ENCODE measurements around the gene RPL28.
A peak's percentile ranks its signal among the peaks of the same experiment; 100 is the strongest.

RPL28 gene

GRCh38 chr19:55373306-55373992, 12.3 kb upstream of the RPL28 start:
- DNase-seq (ENCODE audit: low read depth in 2 of 2) = no peak

- no peak for DNase-seq (ENCODE audit: low read depth in 2 of 2)
Observed at GRCh38 chr19:55373993-55374757, 11.6 kb upstream of the RPL28 start.

- DNase-seq (ENCODE audit: low read depth in 2 of 2) = no peak
Observed at GRCh38 chr19:55376241-55376933, 9.3 kb upstream of the RPL28 start, which contains the start of gene TMEM190. TSS of gene TMEM190 (plus strand) at chr19:55376826. CDS start at chr19:55376854, 28 bp downstream.

- no peak for DNase-seq (ENCODE audit: low read depth in 2 of 2)
Observed at GRCh38 chr19:55377356-55378131, 8.2 kb upstream of the RPL28 start.

- no peak for DNase-seq (ENCODE audit: low read depth in 2 of 2)
Observed at GRCh38 chr19:55379174-55379573, 6.6 kb upstream of the RPL28 start.

GRCh38 chr19:55382013-55382412, 3.7 kb upstream of the RPL28 start:
- no peak for DNase-seq (ENCODE audit: low read depth in 2 of 2)

GRCh38 chr19:55382522-55383054, 3.1 kb upstream of the RPL28 start:
- DNase-seq (ENCODE audit: low read depth in 2 of 2) = no peak

- DNase-seq (ENCODE audit: low read depth in 2 of 2) = peak in 1 of 2 donors; percentile 27
Observed at GRCh38 chr19:55383279-55384130, 2.2 kb upstream of the RPL28 start.

- DNase-seq (ENCODE audit: low read depth in 2 of 2) = peak in 1 of 2 donors; percentile 26
Observed at GRCh38 chr19:55384131-55384919, 1.4 kb upstream of the RPL28 start, which contains the start of gene TMEM238. TSS of gene TMEM238 (minus strand) at chr19:55384292. CDS start at chr19:55384259, 33 bp downstream.

- peak; percentile 86 to 90 for DNase-seq (ENCODE audit: low read depth in 2 of 2)
Observed at GRCh38 chr19:55384920-55385723, 610 bp upstream of the RPL28 start.

GRCh38 chr19:55386493-55386971, 800 bp downstream of the RPL28 start:
- DNase-seq (ENCODE audit: low read depth in 2 of 2) = peak in 1 of 2 donors; percentile 8

- no peak for DNase-seq (ENCODE audit: low read depth in 2 of 2)
Observed at GRCh38 chr19:55387736-55388497, 2.2 kb downstream of the RPL28 start.

GRCh38 chr19:55389386-55390317, 3.9 kb downstream of the RPL28 start:
- DNase-seq (ENCODE audit: low read depth in 2 of 2) = no peak

GRCh38 chr19:55390461-55390880, 4.7 kb downstream of the RPL28 start:
- DNase-seq (ENCODE audit: low read depth in 2 of 2) = no peak

- DNase-seq (ENCODE audit: low read depth in 2 of 2) = no peak
Observed at GRCh38 chr19:55391191-55391670, 5.5 kb downstream of the RPL28 start.
